Ovary (tissue), 9 donors: ENCODE results near the gene MTUS2. TPM values are rescaled to one million over a fixed set of nuclear protein-coding genes. Genes with fewer than 3 reads are reported as not detected.

ENCODE experiments used
- DNase-seq, 5 donors: peaks; one replicate each; pipeline ENCODE4 v3.0.0-alpha.2; 2019 to 2020
- H3K27ac ChIP-seq, 2 donors: fragments of 200-600 bp; one replicate each; pipeline versions ENCODE4 v1.5.1 to v1.8.0; 2019 to 2022
- H3K27me3 ChIP-seq: fragments of 200-600 bp; one replicate; pipeline ENCODE4 v1.8.0; 2022
- H3K36me3 ChIP-seq: fragments of 200-600 bp; sonication (generic); one replicate; pipeline ENCODE4 v1.5.1; 2019
- H3K4me1 ChIP-seq: one replicate; pipeline ENCODE4 v1.8.1; 2013; ENCODE audit warnings: mild to moderate bottlenecking, moderate library complexity; ENCODE audit not compliant: insufficient read depth
- H3K4me3 ChIP-seq: fragments of 200-600 bp; sonication (generic); one replicate; pipeline ENCODE4 v1.5.1; 2017
- H3K9me3 ChIP-seq, 2 donors: fragments of 200-600 bp in 1 of 2; sonication (generic) in 1 of 2; one replicate each; pipeline versions ENCODE4 v1.5.1 to v1.8.1; 2013 to 2019; ENCODE audit warnings: mild to moderate bottlenecking in 1 of 2, moderate library complexity in 1 of 2
- CTCF ChIP-seq, 3 donors: fragments of 450-650 bp in 2 of 3; fragments of 200-600 bp in 1 of 3; IDR thresholded peaks; one replicate each; pipeline versions ENCODE4 v1.5.1 to v1.8.0; 2016 to 2022; ENCODE audit warnings: antibody characterized with exemption in 3 of 3, mild to moderate bottlenecking in 1 of 3
- EP300 ChIP-seq: sonication (generic); formaldehyde crosslinking; IDR thresholded peaks from one replicate; pipeline ENCODE4 v1.6.1; 2017; ENCODE audit warnings: antibody characterized with exemption
- POLR2A ChIP-seq: fragments of 450-650 bp; IDR thresholded peaks from one replicate; pipeline ENCODE4 v1.6.1; 2017; ENCODE audit warnings: antibody characterized with exemption, mild to moderate bottlenecking, moderate library complexity
- WGBS, 3 donors: extraction: QIAGEN DNeasy Blood & Tissue Kit in 1 of 3; methylation state at CpG; one replicate each; pipeline versions ENCODE4 v1.1.5 to v1.1.7; 2013 to 2017; 5-methylcytosine and 5-hydroxymethylcytosine counted together
- intact Hi-C, 4 donors: fragments of 100-400 bp; cut with DNase I; formaldehyde crosslinking; loops; one replicate each; pipeline versions ENCODE4 v1.11.0 to v1.15.1; 2022 to 2023
- polyA plus RNA-seq, 2 donors: library from polyadenylated mRNA; stranded (reverse); fragments of 200-250 nt in 1 of 2; fragments of 350-450 nt in 1 of 2; fragmentation: Illumina TruSeq in 1 of 2; extraction: RNeasy Lipid Tissue Mini Kit (QIAGEN cat#74804) in 1 of 2; gene quantifications; one replicate each; pipeline ENCODE4 v1.2.3, GENCODE V29; 2013 to 2014
- total RNA-seq, 7 donors: library from RNA; depleted of rRNA in 2 of 7; stranded (reverse); fragments of >200 nt in 2 of 7; fragmentation: NEBNext Ultra II Directional in 3 of 7; extraction: Animal tissue kit (Norgen Biotek cat#: 25700) in 3 of 7; gene quantifications; one replicate each; pipeline versions ENCODE4 v1.1.0 to v1.2.4, GENCODE V29; 2016 to 2023
- donor health status: DM: no; HTN: no; CAD: no; lungs with moderate emphysema.
- donor health status: DM: no; HTN: no; CAD: no.
- donor health status: Bipolar disorder and iron deficiency.
- donor health status: DM: yes; HTN: yes; CAD: no.
- donor health status: DM: no; HTN: no; CAD: no.
- donor health status: DM: yes; HTN: yes; CAD: no.

Gene MTUS2
- total and polyA plus RNA-seq, 9 donors, result 1.5 to 8.7 (median 5.4) TPM

GRCh38 chr13:29449726-29450125 is 629.6 kb downstream of the MTUS2 start:
- Histone ChIP-seq H3K9me3 (no peaks in the 10 kb centered on the region), H3K27me3 (no peaks in the 10 kb centered on the region), H3K4me1 (peaks cover 2% of the 10 kb centered on the region), H3K27ac (no peak overlapping the region), H3K4me3 (no peak overlapping the region), H3K36me3 (no peaks in the 10 kb centered on the region)
- DNase-seq, result no peak
- intact Hi-C loops, result no loop called here
- 94 to 95% (median 95%) methylated on average over 7 of the region's 7 CpGs for WGBS, 3 donors
- TF ChIP-seq CTCF (IDR thresholded peaks at IDR 0.05), result no peak
- no peak for TF ChIP-seq EP300
- TF ChIP-seq POLR2A, result no peak

- DNase-seq, result no peak
- Histone ChIP-seq H3K27me3 (no peaks in the 10 kb centered on the region), H3K9me3 (no peaks in the 10 kb centered on the region), H3K27ac (no peak overlapping the region), H3K36me3 (no peaks in the 10 kb centered on the region), H3K4me3 (no peak overlapping the region), H3K4me1 (peaks cover 2% of the 10 kb centered on the region)
- TF ChIP-seq POLR2A, result no peak
- TF ChIP-seq CTCF (IDR thresholded peaks at IDR 0.05), result no peak
- no peak for TF ChIP-seq EP300
- intact Hi-C loops, result no loop called here
- 80 to 91% (median 90%) methylated on average over 2 of the region's 2 CpGs for WGBS, 3 donors
Measured at GRCh38 chr13:29451976-29452375, 631.8 kb downstream of the MTUS2 start.

- Histone ChIP-seq H3K36me3 (no peaks in the 10 kb centered on the region), H3K27ac (no peak overlapping the region)
- TF ChIP-seq CTCF (IDR thresholded peaks at IDR 0.05) (no peak), EP300 (no peak), POLR2A (no peak)
Measured at GRCh38 chr13:29452773-29453616, 632.9 kb downstream of the MTUS2 start.

GRCh38 chr13:29453617-29454011 is 633.5 kb downstream of the MTUS2 start:
- no peaks in the 10 kb centered on the region for H3K36me3 ChIP-seq
- no peaks in the 10 kb centered on the region for H3K27me3 ChIP-seq
- no peak for TF ChIP-seq CTCF (IDR thresholded peaks at IDR 0.05)
- no peak for TF ChIP-seq POLR2A
- no peak for TF ChIP-seq EP300
- no peak overlapping the region for H3K4me3 ChIP-seq
- no peak for DNase-seq
- no peak overlapping the region for H3K27ac ChIP-seq
- H3K4me1 ChIP-seq, result peaks cover 2% of the 10 kb centered on the region
- 0 to 17% (median 11%) methylated on average over 1 of the region's 1 CpG for WGBS, 3 donors
- intact Hi-C loops, result no loop called here
- H3K9me3 ChIP-seq, result no peaks in the 10 kb centered on the region

More at GRCh38 chr13:29452773-29453616, 632.9 kb downstream of the MTUS2 start:
- DNase-seq, result no peak
- intact Hi-C loops, result no loop called here
- no peaks in the 10 kb centered on the region for H3K27me3 ChIP-seq
- H3K4me1 ChIP-seq, result peaks cover 2% of the 10 kb centered on the region
- H3K9me3 ChIP-seq, result no peaks in the 10 kb centered on the region
- WGBS, 3 donors, result 28 to 30% (median 29%) methylated on average over 4 of the region's 4 CpGs
- no peak overlapping the region for H3K4me3 ChIP-seq
